Activated B cell treated with CpG ODN at 0.5 μM for 24 hours (primary cell): Measurements from ENCODE around the gene ANKS1B. TPM values are rescaled to one million over a fixed set of nuclear protein-coding genes. Genes with fewer than 3 reads are reported as not detected.

Experiments used
- ATAC-seq: fragments of 200-7000 bp; cut with Tn5 transposase; one replicate; pipeline ENCODE4 v1.10.0; 2021; ENCODE audit warnings: low read depth, mild to moderate bottlenecking, moderate library complexity
- CTCF ChIA-PET: fragments of 350-600 bp; sonication (Branson Sonifier 250); formaldehyde crosslinking; loops from one replicate; lab custom pipeline; 2021; ENCODE audit warnings: antibody characterized with exemption; lab: Charles Lee
- POLR2A ChIA-PET: fragments of 350-600 bp; sonication (Branson Sonifier 250); formaldehyde crosslinking; loops from one replicate; lab custom pipeline; 2021; ENCODE audit warnings: antibody characterized with exemption; lab: Charles Lee
- DNase-seq: peaks from one replicate; pipeline ENCODE4 v3.0.0; 2022
- H3K27ac Mint-ChIP-seq: one replicate; pipeline ENCODE4 v1.8.0; 2020; ENCODE audit warnings: mixed read lengths
- H3K27me3 Mint-ChIP-seq: one replicate; pipeline ENCODE4 v1.8.0; 2021; ENCODE audit warnings: mixed read lengths
- H3K36me3 Mint-ChIP-seq: one replicate; pipeline ENCODE4 v1.8.0; 2021; ENCODE audit warnings: low read depth, mixed read lengths
- H3K4me1 Mint-ChIP-seq: one replicate; pipeline ENCODE4 v1.8.0; 2021; ENCODE audit warnings: mixed read lengths
- H3K4me3 Mint-ChIP-seq: one replicate; pipeline ENCODE4 v1.8.0; 2020; ENCODE audit warnings: mild to moderate bottlenecking, mixed read lengths
- H3K9me3 Mint-ChIP-seq: one replicate; pipeline ENCODE4 v1.8.0; 2020; ENCODE audit warnings: mixed read lengths
- intact Hi-C: fragments of 100-400 bp; cut with micrococcal nuclease; formaldehyde crosslinking; loops from one replicate; pipeline ENCODE4 v1.15.1; 2024
- total RNA-seq: library from RNA; stranded (reverse); gene quantifications from 2 replicates; pipeline ENCODE4 v1.2.3, GENCODE V29; 2022
- TF ChIP-seq, protein P1 (sequence below): fragments of 200-600 bp; IDR thresholded peaks from one replicate; pipeline ENCODE4 v1.8.0; 2022; ENCODE audit warnings: antibody characterized with exemption, mild to moderate bottlenecking

The ANKS1B gene
- total RNA-seq, 1 donor from 2014 or later: not detected

DNA sequence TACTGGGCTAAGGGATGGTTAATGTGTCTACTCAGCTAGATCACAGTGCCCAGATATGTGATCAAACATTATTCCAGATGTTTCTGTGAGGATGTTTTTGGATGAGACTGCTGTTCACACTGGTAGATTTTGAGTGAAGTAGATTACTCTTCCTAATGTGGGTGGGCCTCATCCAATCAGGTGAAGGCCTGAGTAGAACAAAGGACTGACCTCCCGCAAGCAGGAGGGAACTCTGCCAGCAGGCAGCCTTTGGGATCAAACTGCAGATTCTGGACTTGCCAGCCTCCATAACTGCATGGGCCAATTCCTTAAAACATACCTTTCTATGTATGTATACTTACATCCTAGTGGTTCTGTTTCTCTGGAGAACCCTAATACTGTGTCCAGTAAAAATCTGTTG lies 1120.4 kb downstream of the ANKS1B start:
- CTCF ChIA-PET: no interaction called here
- H3K4me3 Mint-ChIP-seq: no peak overlapping the region
- ATAC-seq (no peak), DNase-seq (no peak)
- no peak overlapping the region for H3K27ac Mint-ChIP-seq
- intact Hi-C loops: no loop called here
- no peaks in the 10 kb centered on the region for H3K36me3 Mint-ChIP-seq
- TF ChIP-seq, protein P1, sequence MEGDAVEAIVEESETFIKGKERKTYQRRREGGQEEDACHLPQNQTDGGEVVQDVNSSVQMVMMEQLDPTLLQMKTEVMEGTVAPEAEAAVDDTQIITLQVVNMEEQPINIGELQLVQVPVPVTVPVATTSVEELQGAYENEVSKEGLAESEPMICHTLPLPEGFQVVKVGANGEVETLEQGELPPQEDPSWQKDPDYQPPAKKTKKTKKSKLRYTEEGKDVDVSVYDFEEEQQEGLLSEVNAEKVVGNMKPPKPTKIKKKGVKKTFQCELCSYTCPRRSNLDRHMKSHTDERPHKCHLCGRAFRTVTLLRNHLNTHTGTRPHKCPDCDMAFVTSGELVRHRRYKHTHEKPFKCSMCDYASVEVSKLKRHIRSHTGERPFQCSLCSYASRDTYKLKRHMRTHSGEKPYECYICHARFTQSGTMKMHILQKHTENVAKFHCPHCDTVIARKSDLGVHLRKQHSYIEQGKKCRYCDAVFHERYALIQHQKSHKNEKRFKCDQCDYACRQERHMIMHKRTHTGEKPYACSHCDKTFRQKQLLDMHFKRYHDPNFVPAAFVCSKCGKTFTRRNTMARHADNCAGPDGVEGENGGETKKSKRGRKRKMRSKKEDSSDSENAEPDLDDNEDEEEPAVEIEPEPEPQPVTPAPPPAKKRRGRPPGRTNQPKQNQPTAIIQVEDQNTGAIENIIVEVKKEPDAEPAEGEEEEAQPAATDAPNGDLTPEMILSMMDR: no peak
- POLR2A ChIA-PET: no interaction called here
- H3K27me3 Mint-ChIP-seq: peaks cover 3% of the 10 kb centered on the region
- no peaks in the 10 kb centered on the region for H3K4me1 Mint-ChIP-seq
- H3K9me3 Mint-ChIP-seq: no peaks in the 10 kb centered on the region

DNA sequence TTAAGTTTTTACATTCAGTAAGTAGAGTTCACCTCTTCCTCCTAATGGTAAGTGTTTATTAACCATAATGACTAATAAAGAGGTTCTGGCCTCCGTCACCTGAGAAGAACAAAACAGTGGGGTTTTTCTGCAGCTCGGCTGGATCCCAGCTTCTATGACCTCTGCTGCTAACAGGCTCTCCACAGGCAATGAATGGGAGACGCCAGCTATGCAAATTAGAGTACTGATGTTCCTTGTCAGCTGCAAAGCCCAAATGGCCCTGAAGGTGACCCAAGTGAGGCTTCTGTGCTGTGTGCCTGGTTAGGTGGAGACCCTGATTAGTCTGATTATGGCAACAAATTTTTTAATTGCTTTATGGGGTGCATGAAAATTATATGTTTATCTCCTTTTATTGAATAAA lies 1121.6 kb downstream of the ANKS1B start:
- no peak overlapping the region for H3K4me3 Mint-ChIP-seq
- intact Hi-C loops: no loop called here
- no peaks in the 10 kb centered on the region for H3K36me3 Mint-ChIP-seq
- peaks cover 3% of the 10 kb centered on the region for H3K27me3 Mint-ChIP-seq
- no peaks in the 10 kb centered on the region for H3K4me1 Mint-ChIP-seq
- ATAC-seq (no peak), DNase-seq (no peak)
- H3K27ac Mint-ChIP-seq: no peak overlapping the region
- POLR2A ChIA-PET: interaction anchor here (0.6 kb wide), 1 partner anchor 18 kb away, joined by 3 read pairs; no protein-coding TSS in a partner anchor
- no peaks in the 10 kb centered on the region for H3K9me3 Mint-ChIP-seq
- CTCF ChIA-PET: no interaction called here
- TF ChIP-seq, protein P1: no peak

GRCh38 chr12:98861251-98861650 lies 1123.5 kb downstream of the ANKS1B start:
- peaks cover 6% of the 10 kb centered on the region for H3K27me3 Mint-ChIP-seq
- no peak for ATAC-seq
- no peak for DNase-seq
- intact Hi-C loops: no loop called here
- H3K9me3 Mint-ChIP-seq: no peaks in the 10 kb centered on the region
- no peak overlapping the region for H3K4me3 Mint-ChIP-seq
- H3K4me1 Mint-ChIP-seq: no peaks in the 10 kb centered on the region
- H3K27ac Mint-ChIP-seq: no peak overlapping the region
- TF ChIP-seq, protein P1: no peak
- ChIA-PET CTCF (no interaction called here), POLR2A (no interaction called here)
- H3K36me3 Mint-ChIP-seq: no peaks in the 10 kb centered on the region

GRCh38 chr12:98856897-98857540 lies 1127.7 kb downstream of the ANKS1B start:
- Mint-ChIP-seq H3K27ac (no peak overlapping the region), H3K4me3 (no peak overlapping the region), H3K4me1 (no peaks in the 10 kb centered on the region), H3K36me3 (no peaks in the 10 kb centered on the region), H3K27me3 (peaks cover 6% of the 10 kb centered on the region), H3K9me3 (no peaks in the 10 kb centered on the region)
- TF ChIP-seq, protein P1: no peak
- DNase-seq: no peak
- ATAC-seq: no peak
- ChIA-PET POLR2A (no interaction called here), CTCF (no interaction called here)
- intact Hi-C loops: no loop called here

GRCh38 chr12:98852181-98852580 lies 1132.6 kb downstream of the ANKS1B start:
- Mint-ChIP-seq H3K4me1 (no peaks in the 10 kb centered on the region), H3K27me3 (peaks cover 1% of the 10 kb centered on the region), H3K9me3 (no peaks in the 10 kb centered on the region), H3K36me3 (no peaks in the 10 kb centered on the region), H3K27ac (no peak overlapping the region), H3K4me3 (no peak overlapping the region)
- CTCF ChIA-PET: no interaction called here
- intact Hi-C loops: no loop called here
- DNase-seq: no peak
- no peak for ATAC-seq
- TF ChIP-seq, protein P1: no peak
- POLR2A ChIA-PET: no interaction called here
